ENCODE measurements around the gene NQO2. TPM values are rescaled to one million over a fixed set of nuclear protein-coding genes. Genes with fewer than 3 reads are reported as not detected.

NQO2 gene
- total and polyA plus RNA-seq, 2 of the 13 experiments (the other 11 are each of a cell fraction or from before 2014, with no cell fraction given): 32.2 to 56.5 TPM

DNA sequence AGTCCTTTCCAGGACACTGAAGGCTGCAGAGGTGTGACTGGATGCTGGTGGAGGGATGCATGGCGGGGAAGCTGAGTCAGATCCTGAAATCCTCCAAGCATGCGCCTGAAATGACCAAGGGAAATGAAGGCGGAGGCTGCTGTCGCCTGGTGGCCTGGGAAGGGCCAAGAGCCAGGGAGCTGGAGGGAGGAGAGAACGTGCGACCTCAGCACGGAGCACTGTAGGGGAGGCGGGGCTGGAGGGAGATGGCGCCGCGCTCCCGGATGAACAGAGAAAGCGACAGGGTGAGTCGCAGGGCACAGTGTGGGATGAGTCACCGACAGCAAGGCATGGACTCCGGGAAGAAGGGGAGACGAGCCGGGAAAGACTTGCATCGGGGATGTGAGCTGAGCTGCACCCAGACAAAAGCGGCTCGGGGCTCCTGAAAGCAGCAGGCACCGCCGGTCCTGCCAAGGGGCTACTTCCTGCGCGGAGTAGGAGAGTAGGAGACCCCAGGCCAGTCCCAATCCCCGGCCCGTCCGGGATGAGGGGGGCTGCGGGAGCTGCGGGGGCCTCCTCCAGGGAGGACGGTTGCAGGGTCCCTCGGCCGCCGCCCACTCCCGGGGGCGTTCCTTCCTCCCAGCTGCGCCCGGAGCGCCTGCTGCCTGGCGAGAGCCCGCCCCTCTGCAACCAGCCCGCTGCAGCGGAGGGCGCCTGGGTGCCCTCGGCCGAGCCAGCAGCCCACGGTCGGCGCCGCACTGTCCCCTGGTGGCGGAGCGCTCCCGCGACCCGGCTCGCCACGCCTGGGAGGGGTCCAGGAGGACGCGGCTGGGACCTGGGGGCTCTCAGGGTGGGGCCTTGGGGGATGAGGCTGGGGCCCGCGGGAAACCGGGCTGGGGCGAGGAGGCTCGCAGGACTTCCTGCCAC lies 11.0 kb upstream of the NQO2 start (continued):
- TF ChIP-seq ZNF24 (IDR thresholded peaks at IDR 0.05) (no peak), HHEX (CRISPR knock-in tag; IDR thresholded peaks at IDR 0.05) (no peak), NR3C1 (CRISPR knock-in tag; IDR thresholded peaks at IDR 0.05) (no peak), ZMYM4 (CRISPR knock-in tag; IDR thresholded peaks at IDR 0.05) (peak; percentile 69; the same call in 1 of the 2 replicates), KLF16 (CRISPR knock-in tag; IDR thresholded peaks at IDR 0.05) (peak in 1 of 2 experiments; percentile 88; a peak in 2 of 4 replicates), ZNF230 (CRISPR knock-in tag; IDR thresholded peaks at IDR 0.05) (peak; percentile 59; the same call in 1 of the 2 replicates), U2AF1 (optimal IDR thresholded peaks at IDR 0.05; ENCODE audit: low read depth, low read length) (no peak), ZNF512 (CRISPR knock-in tag; IDR thresholded peaks at IDR 0.05) (peak; percentile 23; the same call in 1 of the 2 replicates), SP2 (CRISPR knock-in tag; IDR thresholded peaks at IDR 0.05) (peak; percentile 64), KLF11 (CRISPR knock-in tag; IDR thresholded peaks at IDR 0.05) (0 out of 2 replicates have a peak, but pooled peaks have one; percentile 66), GABPA (IDR thresholded peaks at IDR 0.05; ENCODE audit: low read depth, low read length) (no peak), GABPA (CRISPR knock-in tag; IDR thresholded peaks at IDR 0.05; ENCODE audit: low read depth) (peak; percentile 37), ZNF713 (CRISPR knock-in tag; IDR thresholded peaks at IDR 0.05) (no peak; the same call in 1 of the 2 replicates), ZNF549 (CRISPR knock-in tag; IDR thresholded peaks at IDR 0.05) (no peak), ZNF576 (CRISPR knock-in tag; IDR thresholded peaks at IDR 0.05) (0 out of 2 replicates have a peak, but pooled peaks have one; percentile 65), U2AF2 (IDR thresholded peaks at IDR 0.05; ENCODE audit: low read depth, low read length) (no peak), MXD4 (CRISPR knock-in tag; IDR thresholded peaks at IDR 0.05) (no peak; the same call in none of the 2 replicates), CEBPB (IDR thresholded peaks at IDR 0.05; ENCODE audit: borderline replicate concordance, low read depth, low read length) (no peak), GTF2F1 (IDR thresholded peaks at IDR 0.05; ENCODE audit: low read length) (0 out of 2 replicates have a peak, but pooled peaks have one; percentile 25), ZBTB38 (CRISPR knock-in tag; IDR thresholded peaks at IDR 0.05) (peak; percentile 42; the same call in 1 of the 2 replicates), NR2F2 (IDR thresholded peaks at IDR 0.05; ENCODE audit: borderline replicate concordance, low read depth) (peak; percentile 43; the same call in 1 of the 2 replicates), DPF2 (CRISPR knock-in tag; IDR thresholded peaks at IDR 0.05; ENCODE audit: borderline replicate concordance, low read depth) (0 out of 2 replicates have a peak, but pooled peaks have one; percentile 32), ZNF749 (CRISPR knock-in tag; IDR thresholded peaks at IDR 0.05; ENCODE audit: borderline replicate concordance) (peak; percentile 53; the same call in 1 of the 2 replicates), MTA1 (CRISPR knock-in tag; IDR thresholded peaks at IDR 0.05; ENCODE audit: borderline replicate concordance) (peak; percentile 91)
- TF ChIP-seq, protein P1, sequence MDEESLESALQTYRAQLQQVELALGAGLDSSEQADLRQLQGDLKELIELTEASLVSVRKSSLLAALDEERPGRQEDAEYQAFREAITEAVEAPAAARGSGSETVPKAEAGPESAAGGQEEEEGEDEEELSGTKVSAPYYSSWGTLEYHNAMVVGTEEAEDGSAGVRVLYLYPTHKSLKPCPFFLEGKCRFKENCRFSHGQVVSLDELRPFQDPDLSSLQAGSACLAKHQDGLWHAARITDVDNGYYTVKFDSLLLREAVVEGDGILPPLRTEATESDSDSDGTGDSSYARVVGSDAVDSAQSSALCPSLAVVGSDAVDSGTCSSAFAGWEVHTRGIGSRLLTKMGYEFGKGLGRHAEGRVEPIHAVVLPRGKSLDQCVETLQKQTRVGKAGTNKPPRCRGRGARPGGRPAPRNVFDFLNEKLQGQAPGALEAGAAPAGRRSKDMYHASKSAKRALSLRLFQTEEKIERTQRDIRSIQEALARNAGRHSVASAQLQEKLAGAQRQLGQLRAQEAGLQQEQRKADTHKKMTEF (CRISPR knock-in tag; IDR thresholded peaks at IDR 0.05): peak; percentile 83
- TF ChIP-seq, protein P2, sequence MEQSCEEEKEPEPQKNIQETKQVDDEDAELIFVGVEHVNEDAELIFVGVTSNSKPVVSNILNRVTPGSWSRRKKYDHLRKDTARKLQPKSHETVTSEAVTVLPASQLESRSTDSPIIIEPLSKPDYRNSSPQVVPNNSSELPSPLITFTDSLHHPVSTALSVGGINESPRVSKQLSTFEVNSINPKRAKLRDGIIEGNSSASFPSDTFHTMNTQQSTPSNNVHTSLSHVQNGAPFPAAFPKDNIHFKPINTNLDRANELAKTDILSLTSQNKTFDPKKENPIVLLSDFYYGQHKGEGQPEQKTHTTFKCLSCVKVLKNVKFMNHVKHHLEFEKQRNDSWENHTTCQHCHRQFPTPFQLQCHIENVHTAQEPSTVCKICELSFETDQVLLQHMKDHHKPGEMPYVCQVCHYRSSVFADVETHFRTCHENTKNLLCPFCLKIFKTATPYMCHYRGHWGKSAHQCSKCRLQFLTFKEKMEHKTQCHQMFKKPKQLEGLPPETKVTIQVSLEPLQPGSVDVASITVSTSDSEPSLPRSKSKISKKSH (CRISPR knock-in tag; IDR thresholded peaks at IDR 0.05; ENCODE audit: borderline replicate concordance): peak; percentile 96
